ENCODE results near the gene DTHD1.

The DTHD1 gene

GRCh38 chr4:36312511-36312910 is 31.1 kb downstream of the DTHD1 start:
- in situ Hi-C loops (cut with MboI; ENCODE audit: low sequenced_read_pairs): no loop called here

GRCh38 chr4:36313301-36313700 is 31.9 kb downstream of the DTHD1 start:
- in situ Hi-C loops (cut with MboI; ENCODE audit: low sequenced_read_pairs): no loop called here

GRCh38 chr4:36313703-36314102 is 32.3 kb downstream of the DTHD1 start:
- in situ Hi-C loops (cut with MboI; ENCODE audit: low sequenced_read_pairs): no loop called here

- in situ Hi-C loops (cut with MboI; ENCODE audit: low sequenced_read_pairs): no loop called here
These were observed 35.2 kb downstream of the DTHD1 start for GRCh38 chr4:36316607-36317006.

- in situ Hi-C loops (cut with MboI; ENCODE audit: low sequenced_read_pairs): no loop called here
These were observed 36.3 kb downstream of the DTHD1 start for GRCh38 chr4:36317721-36318120.

- in situ Hi-C loops (cut with MboI; ENCODE audit: low sequenced_read_pairs): no loop called here
These were observed 38.9 kb downstream of the DTHD1 start for GRCh38 chr4:36320117-36320896.

- in situ Hi-C loops (cut with MboI; ENCODE audit: low sequenced_read_pairs): no loop called here
These were observed 39.8 kb downstream of the DTHD1 start for GRCh38 chr4:36321176-36321575.

- in situ Hi-C loops (cut with MboI; ENCODE audit: low sequenced_read_pairs): no loop called here
These were observed 41.5 kb downstream of the DTHD1 start for GRCh38 chr4:36322921-36323354.

GRCh38 chr4:36323816-36324419 is 42.5 kb downstream of the DTHD1 start:
- in situ Hi-C loops (cut with MboI; ENCODE audit: low sequenced_read_pairs): no loop called here

GRCh38 chr4:36324808-36325207 is 43.4 kb downstream of the DTHD1 start:
- in situ Hi-C loops (cut with MboI; ENCODE audit: low sequenced_read_pairs): no loop called here

- in situ Hi-C loops (cut with MboI; ENCODE audit: low sequenced_read_pairs): no loop called here
These were observed 44.1 kb downstream of the DTHD1 start for GRCh38 chr4:36325499-36325898.

GRCh38 chr4:36325926-36326325 is 44.5 kb downstream of the DTHD1 start:
- in situ Hi-C loops (cut with MboI; ENCODE audit: low sequenced_read_pairs): no loop called here

- in situ Hi-C loops (cut with MboI; ENCODE audit: low sequenced_read_pairs): no loop called here
These were observed 45.1 kb downstream of the DTHD1 start for GRCh38 chr4:36326476-36327029.

- in situ Hi-C loops (cut with MboI; ENCODE audit: low sequenced_read_pairs): no loop called here
These were observed 46.0 kb downstream of the DTHD1 start for GRCh38 chr4:36327400-36327799.

GRCh38 chr4:36328130-36328529 is 46.7 kb downstream of the DTHD1 start:
- in situ Hi-C loops (cut with MboI; ENCODE audit: low sequenced_read_pairs): no loop called here

GRCh38 chr4:36329228-36329627 is 47.8 kb downstream of the DTHD1 start:
- in situ Hi-C loops (cut with MboI; ENCODE audit: low sequenced_read_pairs): no loop called here

GRCh38 chr4:36330796-36331195 is 49.4 kb downstream of the DTHD1 start:
- in situ Hi-C loops (cut with MboI; ENCODE audit: low sequenced_read_pairs): no loop called here

- in situ Hi-C loops (cut with MboI; ENCODE audit: low sequenced_read_pairs): no loop called here
These were observed 50.8 kb downstream of the DTHD1 start for GRCh38 chr4:36332023-36332781.

- in situ Hi-C loops (cut with MboI; ENCODE audit: low sequenced_read_pairs): no loop called here
These were observed 51.3 kb downstream of the DTHD1 start for GRCh38 chr4:36332782-36333131.

GRCh38 chr4:36333303-36333877 is 52.0 kb downstream of the DTHD1 start:
- in situ Hi-C loops (cut with MboI; ENCODE audit: low sequenced_read_pairs): no loop called here

- in situ Hi-C loops (cut with MboI; ENCODE audit: low sequenced_read_pairs): no loop called here
These were observed 56.3 kb downstream of the DTHD1 start for GRCh38 chr4:36337665-36338185.
